Esophagus muscularis mucosa (tissue), 4 donors: Measurements from ENCODE around the gene TBC1D10A. TPM values are rescaled to one million over a fixed set of nuclear protein-coding genes. Genes with fewer than 3 reads are reported as not detected.
A peak's percentile ranks its signal among the peaks of the same experiment; 100 is the strongest.

Source experiments
- DNase-seq: peaks from one replicate; pipeline ENCODE4 v3.0.0-alpha.2; 2017; ENCODE audit errors: extremely low spot score
- H3K27ac ChIP-seq, 4 donors: fragments of 200-600 bp; sonication (generic); replicated peaks in 1 of 4; 1 replicate in 3 of 4; 2 replicates in 1 of 4; pipeline ENCODE4 v1.5.1; 2016 to 2019; ENCODE audit warnings: mild to moderate bottlenecking in 1 of 4
- H3K27me3 ChIP-seq, 4 donors: fragments of 200-600 bp; sonication (generic); one replicate each; pipeline versions ENCODE4 v1.5.1 to v1.6.0; 2016 to 2019
- H3K36me3 ChIP-seq, 4 donors: fragments of 200-600 bp; sonication (generic); one replicate each; pipeline ENCODE4 v1.5.1; 2016 to 2019
- H3K4me1 ChIP-seq, 4 donors: fragments of 200-600 bp; sonication (generic); one replicate each; pipeline ENCODE4 v1.5.1; 2016 to 2019
- H3K4me3 ChIP-seq, 4 donors: fragments of 200-600 bp; sonication (generic); 1 replicate in 2 of 4; 2 replicates in 2 of 4; pipeline ENCODE4 v1.5.1; 2016 to 2019; ENCODE audit warnings: mild to moderate bottlenecking in 4 of 4, moderate library complexity in 1 of 4
- H3K9me3 ChIP-seq, 4 donors: fragments of 200-600 bp; sonication (generic); 1 replicate in 3 of 4; 2 replicates in 1 of 4; pipeline ENCODE4 v1.5.1; 2016 to 2019
- EP300 ChIP-seq: sonication (generic); formaldehyde crosslinking; IDR thresholded peaks from one replicate; pipeline ENCODE4 v1.6.1; 2017; ENCODE audit warnings: antibody characterized with exemption
- POLR2A ChIP-seq: fragments of 450-650 bp; IDR thresholded peaks from one replicate; pipeline ENCODE4 v1.6.1; 2017; ENCODE audit warnings: antibody characterized with exemption, moderate library complexity, mild to moderate bottlenecking, low read depth
- POLR2AphosphoS5 ChIP-seq, 2 donors: sonication (generic); formaldehyde crosslinking; IDR thresholded peaks; one replicate each; pipeline ENCODE4 v1.6.1; 2017; ENCODE audit warnings: antibody characterized with exemption in 2 of 2
- whole genome bisulfite sequencing: methylation state at CpG from one replicate; pipeline ENCODE4 v1.1.5; 2018; 5-methylcytosine and 5-hydroxymethylcytosine counted together
- intact Hi-C: fragments of 100-400 bp; cut with DNase I; formaldehyde crosslinking; loops from one replicate; pipeline ENCODE4 v1.15.1; 2023
- total RNA-seq, 4 donors: library from RNA; depleted of rRNA; stranded (reverse); fragments of >200 nt; gene quantifications; one replicate each; pipeline versions ENCODE4 v1.1.0 to v1.2.1, GENCODE V29; 2016
- TF ChIP-seq, protein P1 (sequence below), 3 experiments: fragments of 200-600 bp in 2 of 3; fragments of 450-650 bp in 1 of 3; sonication (generic) in 2 of 3; IDR thresholded peaks; one replicate each; pipeline ENCODE4 v1.5.1; 2017 to 2019; ENCODE audit warnings: antibody characterized with exemption in 3 of 3, mild to moderate bottlenecking in 2 of 3, moderate library complexity in 1 of 3

TBC1D10A gene
- total RNA-seq, 4 donors from 2014 or later: 29.5 to 40.3 (median 38.0) TPM

DNA sequence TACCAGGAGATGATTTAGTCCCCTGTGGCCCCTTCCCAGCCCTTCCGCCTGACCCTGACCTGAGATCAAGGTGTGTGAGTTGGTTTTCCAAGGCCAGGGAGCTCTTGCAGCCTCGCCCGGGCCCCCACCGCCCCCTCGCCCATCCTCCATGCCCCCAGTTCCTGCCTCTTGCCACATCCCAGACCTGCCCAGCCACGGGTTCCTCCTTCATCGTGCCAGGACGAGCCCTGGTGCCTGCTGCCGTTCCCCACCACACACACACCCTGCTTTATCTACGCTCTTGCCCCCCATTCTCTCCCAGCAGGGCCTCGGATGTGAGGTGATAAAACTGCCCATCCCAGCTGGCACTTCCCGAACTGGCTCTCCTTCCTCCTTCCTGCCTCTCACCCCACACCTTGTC is 78.8 kb downstream of the TBC1D10A start:
- H3K9me3 ChIP-seq: no peaks in the 10 kb centered on the region
- intact Hi-C loops: no loop called here
- H3K27ac ChIP-seq: no peak overlapping the region
- no peak overlapping the region for H3K4me3 ChIP-seq
- peaks cover 0 to 73% (median 10%) of the 10 kb centered on the region in 4 donors for H3K27me3 ChIP-seq
- TF ChIP-seq, protein P1, sequence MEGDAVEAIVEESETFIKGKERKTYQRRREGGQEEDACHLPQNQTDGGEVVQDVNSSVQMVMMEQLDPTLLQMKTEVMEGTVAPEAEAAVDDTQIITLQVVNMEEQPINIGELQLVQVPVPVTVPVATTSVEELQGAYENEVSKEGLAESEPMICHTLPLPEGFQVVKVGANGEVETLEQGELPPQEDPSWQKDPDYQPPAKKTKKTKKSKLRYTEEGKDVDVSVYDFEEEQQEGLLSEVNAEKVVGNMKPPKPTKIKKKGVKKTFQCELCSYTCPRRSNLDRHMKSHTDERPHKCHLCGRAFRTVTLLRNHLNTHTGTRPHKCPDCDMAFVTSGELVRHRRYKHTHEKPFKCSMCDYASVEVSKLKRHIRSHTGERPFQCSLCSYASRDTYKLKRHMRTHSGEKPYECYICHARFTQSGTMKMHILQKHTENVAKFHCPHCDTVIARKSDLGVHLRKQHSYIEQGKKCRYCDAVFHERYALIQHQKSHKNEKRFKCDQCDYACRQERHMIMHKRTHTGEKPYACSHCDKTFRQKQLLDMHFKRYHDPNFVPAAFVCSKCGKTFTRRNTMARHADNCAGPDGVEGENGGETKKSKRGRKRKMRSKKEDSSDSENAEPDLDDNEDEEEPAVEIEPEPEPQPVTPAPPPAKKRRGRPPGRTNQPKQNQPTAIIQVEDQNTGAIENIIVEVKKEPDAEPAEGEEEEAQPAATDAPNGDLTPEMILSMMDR (IDR thresholded peaks at IDR 0.05): no peak
- no peak for TF ChIP-seq EP300
- TF ChIP-seq POLR2AphosphoS5 (IDR thresholded peaks at IDR 0.05): no peak
- no peak for TF ChIP-seq POLR2A
- no peak for DNase-seq
- H3K4me1 ChIP-seq: peaks cover 23 to 50% (median 43%) of the 10 kb centered on the region in 4 donors
- no peaks in the 10 kb centered on the region for H3K36me3 ChIP-seq
- 91% methylated on average over 12 of the region's 12 CpGs for WGBS

GRCh38 chr22:30247561-30247960 is 79.2 kb downstream of the TBC1D10A start:
- H3K4me1 ChIP-seq: peaks cover 18 to 46% (median 39%) of the 10 kb centered on the region in 4 donors
- no peaks in the 10 kb centered on the region for H3K36me3 ChIP-seq
- no peak overlapping the region for H3K4me3 ChIP-seq
- H3K27ac ChIP-seq: peak overlapping the region in 1 of 4 donors; percentile 18
- 83% methylated on average over 11 of the region's 11 CpGs for whole genome bisulfite sequencing
- peaks cover 0 to 76% (median 10%) of the 10 kb centered on the region in 4 donors for H3K27me3 ChIP-seq
- no peak for DNase-seq
- H3K9me3 ChIP-seq: no peaks in the 10 kb centered on the region
- intact Hi-C loops: no loop called here
- TF ChIP-seq, protein P1 (IDR thresholded peaks at IDR 0.05): no peak
- TF ChIP-seq POLR2A (no peak), POLR2AphosphoS5 (IDR thresholded peaks at IDR 0.05) (no peak), EP300 (no peak)

GRCh38 chr22:30246814-30247376 is 79.8 kb downstream of the TBC1D10A start:
- H3K36me3 ChIP-seq: no peaks in the 10 kb centered on the region
- intact Hi-C loops: no loop called here
- H3K4me3 ChIP-seq: peak overlapping the region; percentile 52 to 63 (median 53)
- peaks cover 0 to 76% (median 10%) of the 10 kb centered on the region in 4 donors for H3K27me3 ChIP-seq
- peak overlapping the region in 1 of 4 donors; percentile 18 for H3K27ac ChIP-seq
- H3K9me3 ChIP-seq: no peaks in the 10 kb centered on the region
- no peak for TF ChIP-seq POLR2AphosphoS5 (IDR thresholded peaks at IDR 0.05)
- no peak for TF ChIP-seq EP300
- TF ChIP-seq, protein P1 (IDR thresholded peaks at IDR 0.05): no peak
- TF ChIP-seq POLR2A: no peak
- DNase-seq: no peak
- peaks cover 14 to 41% (median 35%) of the 10 kb centered on the region in 4 donors for H3K4me1 ChIP-seq
- WGBS: 22% methylated on average over 9 of the region's 15 CpGs

DNA sequence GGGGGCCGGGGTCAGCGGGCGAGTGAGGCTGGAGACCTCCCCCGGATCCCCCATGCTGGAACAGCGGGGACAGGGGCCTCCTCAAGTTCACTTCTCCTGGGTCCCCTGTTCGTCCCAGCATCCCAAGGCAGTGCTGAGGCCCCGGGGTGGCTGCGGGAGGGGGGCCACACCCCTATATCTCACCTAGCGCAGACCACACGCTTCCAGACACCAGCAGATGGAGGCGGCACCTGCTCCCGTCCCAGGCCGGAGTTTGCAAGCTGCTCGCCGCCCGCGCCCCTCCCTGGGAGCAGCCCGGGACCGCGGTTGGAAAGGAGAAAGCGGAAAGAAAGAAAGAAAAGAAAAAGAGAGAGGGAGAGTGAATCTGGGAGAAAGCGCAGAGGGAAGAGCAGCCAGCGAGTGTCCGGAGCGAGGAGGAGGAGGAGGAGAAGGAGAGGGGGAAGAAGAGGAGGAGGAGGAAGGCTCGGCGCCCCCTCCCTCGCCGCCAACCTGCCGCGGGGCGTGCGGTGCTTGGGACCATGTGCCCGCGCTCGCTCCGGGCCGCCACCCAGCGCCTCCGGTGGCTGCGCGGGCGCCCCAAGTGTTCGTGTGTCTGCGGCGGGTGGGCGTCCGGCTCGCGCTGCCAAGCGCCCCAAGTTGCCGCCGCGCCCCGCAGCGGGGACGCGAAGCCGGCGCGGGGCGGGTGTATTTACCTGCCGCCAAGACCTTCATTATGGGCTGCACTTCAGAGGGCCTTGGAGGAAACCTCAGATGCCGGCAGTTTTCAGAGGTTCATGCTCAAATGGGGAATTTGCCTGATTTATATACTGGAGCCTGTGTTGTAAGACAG is 80.5 kb downstream of the TBC1D10A start, which contains the start of gene LIF:
LIF (minus strand) TSS at position 775 of the 829 bp plus-strand sequence; CDS start at position 711, 64 bp downstream.
- Histone ChIP-seq H3K4me1 (peaks cover 14 to 42% (median 36%) of the 10 kb centered on the region in 4 donors), H3K27ac (peak within 1 kb of the TSS; percentile 23 to 48 (median 34)), H3K9me3 (no peaks in the 10 kb centered on the region), H3K4me3 (peak within 1 kb of the TSS; percentile 52 to 63 (median 53)), H3K36me3 (no peaks in the 10 kb centered on the region), H3K27me3 (peaks cover 0 to 78% (median 10%) of the 10 kb centered on the region in 4 donors)
- intact Hi-C loops: no loop called here
- 2% methylated on average over 36 of the region's 64 CpGs for WGBS
- DNase-seq: no peak
- no peak for TF ChIP-seq POLR2A
- TF ChIP-seq, protein P1 (IDR thresholded peaks at IDR 0.05): peak in 1 of 3 experiments; percentile 9
